LoVo (cell line): ENCODE measurements around the gene PKP4.
"Not testable (repeated sequence)": the region's sequence is repeated elsewhere in the genome, so short reads cannot be mapped to it uniquely, and the experiment has no call there.

ENCODE experiments used
- DNase-seq: peaks from one replicate; pipeline ENCODE4 v3.0.0-alpha.2; 2016; ENCODE audit warnings: low spot score

PKP4 gene

DNA sequence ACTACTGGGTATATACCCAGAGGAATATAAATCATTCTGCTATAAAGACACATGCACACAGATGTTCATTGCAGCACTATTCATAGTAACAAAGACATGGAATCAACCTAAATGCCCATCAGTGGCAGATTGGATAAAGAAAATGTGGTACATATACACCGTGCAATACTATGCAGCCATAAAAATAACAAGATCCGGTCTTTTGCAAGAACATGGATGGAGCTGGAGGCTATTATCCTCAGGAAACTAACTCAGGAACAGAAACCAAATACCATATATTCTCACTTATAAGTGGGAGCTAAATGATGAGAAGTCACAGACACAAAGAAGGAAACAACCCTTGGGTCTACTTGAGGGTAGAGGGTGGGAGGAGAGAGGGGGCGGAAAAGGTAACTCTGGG, 16.5 kb downstream of the PKP4 start:
- DNase-seq, result not testable (repeated sequence)

DNA sequence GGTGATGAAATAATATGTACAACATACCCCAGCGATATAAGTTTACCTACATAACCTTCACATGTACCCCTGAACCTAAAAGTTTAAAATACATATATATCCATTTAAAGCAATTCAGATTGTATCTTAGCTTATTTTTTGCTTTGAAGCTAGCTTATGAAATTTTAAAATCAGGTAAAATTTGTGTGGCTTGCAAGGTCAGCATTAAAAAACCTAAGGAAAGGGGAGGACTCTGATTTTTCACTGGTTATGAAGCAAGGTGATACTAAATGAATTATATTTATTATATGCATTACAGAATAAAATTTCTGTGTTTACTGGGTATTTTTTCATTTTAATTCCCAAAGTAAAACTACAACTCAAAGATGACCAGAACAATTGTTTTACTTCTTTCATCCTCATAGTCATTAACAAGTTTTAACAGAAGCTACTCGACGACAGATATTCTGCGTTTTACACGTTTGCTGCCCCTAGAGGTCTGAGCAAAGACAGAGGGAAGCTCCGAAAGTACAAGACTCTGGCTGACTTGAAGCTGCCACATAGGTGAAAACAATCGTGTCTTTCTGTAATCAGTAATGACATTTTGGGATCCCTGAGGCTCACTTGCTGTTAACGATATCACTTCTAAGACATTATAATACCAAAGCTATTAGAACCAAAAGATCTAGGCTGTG, 17.1 kb downstream of the PKP4 start:
- no peak for DNase-seq

DNA sequence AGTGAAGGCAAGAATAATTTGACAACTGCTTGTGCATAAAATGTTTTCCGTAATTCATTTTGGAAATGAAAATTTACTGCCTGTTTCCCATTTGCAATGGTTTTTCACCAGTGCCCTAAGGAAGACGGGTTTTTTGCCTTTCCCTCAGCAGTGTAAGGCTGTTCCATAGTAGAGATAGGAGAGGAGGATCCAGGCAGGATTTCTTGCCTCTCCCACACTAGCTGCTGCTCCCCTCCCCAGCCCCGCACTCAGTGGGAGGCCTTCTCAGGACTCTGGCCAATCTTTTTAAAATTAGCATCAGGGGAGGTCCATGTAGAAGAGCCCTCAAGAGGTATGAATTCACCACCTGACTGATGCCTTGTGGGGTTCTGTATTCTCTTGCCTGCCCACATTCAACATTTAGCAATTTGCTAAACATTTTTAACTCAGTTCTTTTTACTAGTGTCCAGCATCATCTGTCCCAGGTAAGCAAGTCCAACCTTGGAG, 17.8 kb downstream of the PKP4 start:
- DNase-seq, result not testable (repeated sequence)

DNA sequence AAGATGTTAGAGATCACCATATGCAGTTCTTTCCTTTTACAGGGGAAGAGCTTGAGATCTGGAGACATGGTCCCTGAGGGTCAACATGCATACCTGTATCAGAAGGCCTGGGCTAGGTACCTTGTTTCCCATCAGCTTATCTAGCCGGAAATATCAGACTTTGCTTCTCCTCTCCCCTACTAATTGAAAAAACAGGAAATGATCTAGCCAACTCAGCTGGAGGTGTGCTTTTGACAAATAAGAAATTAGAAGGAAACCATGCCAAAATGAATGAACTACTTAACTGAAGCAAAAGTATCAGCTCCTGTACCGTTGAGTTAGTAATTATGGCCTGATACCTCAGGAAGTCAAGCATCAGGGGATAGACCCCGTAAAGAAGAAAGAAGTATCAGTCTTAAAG, 20.4 kb downstream of the PKP4 start:
- DNase-seq, result no peak

DNA sequence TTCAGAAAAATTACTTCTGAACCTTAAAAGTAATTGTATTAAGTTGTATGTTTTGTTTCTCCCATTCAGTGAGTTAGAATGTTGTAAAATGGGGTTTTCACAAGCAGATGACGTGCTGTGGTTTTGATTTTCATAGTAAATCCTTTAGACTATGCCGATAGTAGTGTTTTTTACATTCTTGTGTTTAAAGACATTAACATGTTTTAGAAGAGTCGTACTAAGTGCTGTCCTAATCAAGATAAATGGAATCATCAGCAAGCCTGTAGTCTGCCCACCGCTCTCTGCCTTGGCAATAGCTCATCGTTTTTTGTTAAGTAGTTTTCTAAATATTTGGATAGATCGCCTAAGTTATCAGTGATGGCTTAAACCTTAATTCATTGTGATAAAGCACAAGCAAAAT, 21.5 kb downstream of the PKP4 start:
- DNase-seq, result no peak

DNA sequence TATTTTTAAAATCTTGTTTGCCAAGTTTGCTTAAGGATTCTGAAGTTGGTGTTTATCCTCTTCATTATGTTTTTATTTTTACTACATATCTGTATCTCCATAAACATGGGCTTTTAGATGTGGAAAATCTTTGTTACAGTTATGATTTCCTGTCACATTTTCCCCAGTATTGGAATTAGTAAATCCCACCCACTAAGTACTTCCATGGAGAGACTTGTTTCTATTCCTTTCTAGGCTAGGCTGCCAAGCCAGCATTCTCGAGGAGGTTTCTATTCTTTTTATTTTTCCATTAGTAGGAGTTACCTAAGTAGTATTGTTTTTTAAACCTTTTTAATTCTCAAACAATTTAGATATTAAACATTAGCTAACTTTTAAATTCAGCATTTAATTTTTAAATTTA, 22.1 kb downstream of the PKP4 start:
- DNase-seq, result no peak

DNA sequence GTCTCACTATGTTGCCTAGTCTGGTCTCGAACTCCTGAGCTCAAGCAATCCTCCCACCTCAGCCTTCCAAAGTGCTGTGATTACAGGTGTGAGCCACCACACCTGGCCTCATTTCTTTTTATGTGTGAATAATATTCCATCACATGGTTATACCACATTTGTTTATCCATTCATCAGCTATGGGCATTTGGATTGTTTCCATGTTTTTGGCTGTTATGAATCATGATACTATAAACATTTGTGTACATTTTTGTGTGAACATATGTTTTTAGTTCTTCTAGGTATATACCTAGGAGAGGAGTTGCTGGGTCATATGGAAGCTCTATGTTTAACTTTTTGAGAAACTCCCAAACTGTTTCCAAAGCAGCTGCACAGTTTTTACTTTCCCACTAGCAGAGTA, 24.4 kb downstream of the PKP4 start:
- DNase-seq, result no peak

DNA sequence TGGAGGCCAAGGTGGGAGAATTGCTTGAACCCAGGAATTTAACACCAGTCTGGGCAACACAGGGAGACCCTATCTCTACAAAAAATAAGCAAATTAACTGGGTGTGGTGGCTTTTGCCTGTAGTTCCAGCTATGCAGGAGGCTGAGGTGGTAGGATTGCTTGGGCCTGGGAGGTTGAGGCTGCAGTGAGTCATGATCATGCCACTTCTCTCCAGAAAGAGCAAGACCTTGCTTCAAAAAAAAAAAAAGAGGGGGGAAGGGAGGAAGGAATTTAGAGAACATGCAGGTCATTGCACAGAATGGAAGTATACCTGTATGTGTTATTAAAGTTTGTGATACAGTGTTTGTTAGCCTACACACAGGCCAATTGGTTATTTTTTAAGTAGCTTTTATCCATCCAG, 25.8 kb downstream of the PKP4 start:
- DNase-seq, result no peak

DNA sequence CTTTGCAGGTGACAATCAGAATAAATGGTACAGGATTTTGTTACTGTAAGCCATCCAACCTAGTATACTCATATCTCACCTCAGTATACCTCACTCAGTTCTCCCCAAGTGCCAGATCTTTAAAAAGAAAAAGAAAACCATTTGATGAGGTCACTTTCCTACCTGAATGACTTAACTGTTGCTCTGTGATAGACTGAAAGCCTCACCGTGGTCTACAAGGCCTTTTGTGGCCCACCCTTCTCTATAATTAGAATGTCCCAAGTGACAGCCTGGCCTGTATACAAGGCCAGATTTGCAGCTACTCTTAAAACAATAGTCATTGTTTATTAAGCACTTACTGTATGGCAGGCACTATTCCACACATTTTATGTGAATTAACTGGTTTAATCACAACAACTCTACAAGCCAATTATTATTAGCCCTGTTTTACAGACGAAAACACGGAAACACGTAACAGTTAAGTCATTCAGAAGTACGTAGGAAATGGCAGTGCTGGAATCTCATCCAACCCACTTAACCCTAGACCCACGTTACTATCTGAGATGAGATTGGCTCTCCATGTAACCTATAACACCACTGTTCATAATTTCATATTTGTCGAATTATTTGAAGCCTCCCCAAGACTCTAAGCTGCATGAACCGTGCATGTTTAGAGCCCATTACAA, 28.3 kb downstream of the PKP4 start:
- DNase-seq, result no peak

DNA sequence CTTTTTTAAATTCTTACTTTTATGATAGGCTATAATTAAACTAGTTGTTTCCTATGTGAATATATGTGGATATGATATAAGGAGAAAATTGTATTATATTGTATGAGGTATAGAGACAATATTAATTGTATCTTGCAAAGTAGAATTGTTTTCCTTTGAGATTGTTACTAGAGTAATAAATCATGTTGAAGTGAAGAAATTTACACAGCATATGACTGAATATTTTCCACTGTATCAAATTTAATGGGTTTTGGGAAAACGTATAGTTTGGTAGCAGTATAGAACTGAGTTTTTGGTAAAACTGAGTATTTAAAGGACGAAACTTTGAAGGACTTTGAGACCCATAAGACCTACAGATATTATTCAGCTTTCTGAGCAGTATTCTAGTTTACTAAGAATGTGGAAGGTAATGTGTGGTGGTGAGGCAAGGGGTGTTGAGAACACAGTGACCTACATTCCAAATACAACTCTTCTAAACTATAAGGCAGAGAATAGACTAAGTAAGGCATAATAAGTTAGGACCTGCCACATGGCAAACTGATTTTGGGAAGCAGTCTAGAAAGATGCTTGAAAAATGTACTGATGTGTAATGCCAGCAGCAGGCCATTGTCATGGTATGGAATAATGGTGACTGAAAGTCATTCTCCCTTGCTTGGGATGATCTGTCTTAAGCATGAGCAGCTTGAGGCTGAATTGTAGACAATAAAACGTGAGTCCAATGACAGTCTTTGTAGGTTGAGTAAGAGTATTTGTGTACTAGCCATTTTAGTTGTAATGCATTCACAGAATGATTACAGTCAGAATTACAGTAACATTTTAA, 29.6 kb downstream of the PKP4 start:
- DNase-seq, result no peak

DNA sequence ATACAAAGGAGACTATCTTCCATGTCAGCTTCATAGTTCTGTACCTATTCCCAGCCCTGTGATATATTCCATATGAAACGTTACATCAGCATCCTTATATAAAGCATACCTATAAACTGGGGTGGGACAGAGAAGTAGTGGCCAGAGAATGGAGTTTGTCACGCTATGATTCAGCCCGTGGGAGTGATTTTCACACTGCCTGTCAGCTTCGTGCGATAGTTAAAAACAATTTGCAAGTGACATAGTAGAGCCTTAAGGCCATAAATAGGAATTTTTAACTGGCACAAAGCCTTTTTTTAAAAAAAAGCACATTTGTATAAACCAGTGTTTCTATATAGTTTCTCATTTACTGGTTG, 30.2 kb downstream of the PKP4 start:
- no peak for DNase-seq

DNA sequence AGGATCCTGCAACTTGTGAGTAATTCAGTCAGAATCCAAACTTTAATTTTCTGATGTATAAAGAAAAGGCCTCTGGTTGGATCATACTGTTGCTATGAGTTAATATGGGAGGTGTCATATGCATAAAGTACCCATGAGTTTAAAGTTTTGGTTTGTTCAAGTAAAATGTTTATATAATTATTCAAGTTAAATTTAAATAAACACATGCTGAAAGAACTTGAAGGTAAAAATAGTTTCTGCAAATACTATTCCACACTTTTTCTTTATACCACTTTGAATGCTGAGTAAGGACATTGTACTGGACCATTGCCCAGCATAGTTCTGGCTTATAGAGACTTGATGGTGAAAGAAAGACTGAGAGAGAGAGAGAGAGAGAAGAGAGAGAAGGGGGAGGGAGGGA, 30.7 kb downstream of the PKP4 start:
- DNase-seq, result no peak

DNA sequence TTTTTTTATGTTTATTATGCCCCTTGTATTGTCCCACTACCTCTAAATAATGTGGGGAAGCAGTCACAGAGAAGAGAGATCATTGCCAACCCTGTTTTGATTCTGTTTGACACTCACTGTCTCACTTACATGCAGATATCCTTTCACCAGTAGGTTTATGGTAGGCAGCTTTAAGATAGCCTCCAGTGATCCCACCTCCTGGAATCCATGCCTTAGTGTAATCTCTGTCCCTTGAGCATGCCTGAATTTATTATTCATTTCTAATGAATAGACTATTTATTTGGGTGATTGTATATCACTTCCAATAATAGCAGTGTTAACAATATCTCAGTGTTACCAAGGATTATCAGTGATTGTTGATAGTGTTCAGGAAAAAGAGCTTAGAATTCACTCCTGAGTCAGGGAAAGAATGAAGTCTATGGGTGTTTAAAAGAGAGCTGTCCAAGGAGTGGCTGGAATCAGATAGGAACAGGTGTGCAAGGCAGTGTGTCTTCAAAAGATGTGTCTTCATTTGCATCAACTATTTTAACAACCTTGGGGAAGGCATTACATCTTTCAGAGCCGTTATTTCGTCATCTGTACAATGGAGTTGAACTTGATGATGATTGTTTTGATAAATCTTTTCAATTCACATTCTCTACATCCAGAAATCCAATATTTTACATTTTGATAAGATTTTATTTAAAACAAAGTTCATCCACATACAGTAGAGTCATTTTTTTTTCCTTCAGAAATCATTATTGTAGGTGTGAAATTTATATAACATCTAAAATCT, 31.9 kb downstream of the PKP4 start:
- DNase-seq, result no peak

DNA sequence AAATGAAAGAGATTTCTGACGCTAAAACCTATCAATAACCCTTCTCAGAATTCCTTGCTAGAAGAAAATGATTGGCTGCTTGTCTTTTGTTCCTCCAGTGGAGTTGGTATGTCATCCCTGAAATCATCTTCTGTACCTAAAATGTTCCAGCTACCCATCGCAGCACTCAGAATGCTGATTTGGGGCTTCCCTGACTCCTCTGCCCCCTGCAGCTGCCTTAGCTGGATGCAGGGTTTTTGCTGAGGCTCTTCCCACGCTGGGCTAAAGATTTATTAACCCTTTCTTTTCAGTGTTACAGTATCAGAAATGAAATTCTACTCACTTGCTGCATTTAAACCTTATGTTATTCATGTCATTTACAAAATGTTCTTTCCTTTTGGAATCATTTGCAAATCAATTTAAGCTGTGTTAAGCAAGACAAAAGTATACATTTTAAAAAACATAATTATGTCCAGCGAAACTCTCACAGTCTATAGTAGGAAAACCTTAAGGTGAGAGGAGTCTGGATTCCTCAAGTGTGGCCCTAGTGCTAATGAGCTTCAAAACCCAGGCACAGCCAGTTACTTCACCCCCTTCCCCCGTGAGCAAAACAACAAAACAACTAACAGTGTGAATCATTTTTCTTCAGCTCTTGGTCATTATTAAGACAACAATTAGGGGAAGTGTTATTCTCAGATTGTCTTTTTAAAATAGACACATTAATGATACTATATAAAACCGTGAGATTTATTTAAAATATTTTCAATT, 32.8 kb downstream of the PKP4 start:
- no peak for DNase-seq

DNA sequence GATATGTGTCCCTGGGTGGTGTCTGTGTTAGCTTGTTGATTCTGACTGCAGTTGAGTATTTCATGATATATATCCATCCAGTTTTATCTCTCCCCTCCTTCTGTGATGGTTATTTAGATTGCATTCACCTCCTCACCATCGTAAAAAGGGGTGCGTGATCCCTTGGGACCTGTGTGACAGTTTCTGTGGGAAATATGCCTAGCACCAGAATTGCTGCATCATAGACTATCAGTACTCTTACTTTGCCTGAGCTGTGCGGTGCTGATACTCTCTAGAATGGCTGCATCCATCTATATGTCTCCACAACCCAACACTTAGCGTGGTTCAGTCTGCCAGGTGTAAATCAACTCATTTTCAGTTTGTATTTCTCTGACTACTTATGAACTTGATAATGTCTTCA, 34.3 kb downstream of the PKP4 start:
- no peak for DNase-seq

DNA sequence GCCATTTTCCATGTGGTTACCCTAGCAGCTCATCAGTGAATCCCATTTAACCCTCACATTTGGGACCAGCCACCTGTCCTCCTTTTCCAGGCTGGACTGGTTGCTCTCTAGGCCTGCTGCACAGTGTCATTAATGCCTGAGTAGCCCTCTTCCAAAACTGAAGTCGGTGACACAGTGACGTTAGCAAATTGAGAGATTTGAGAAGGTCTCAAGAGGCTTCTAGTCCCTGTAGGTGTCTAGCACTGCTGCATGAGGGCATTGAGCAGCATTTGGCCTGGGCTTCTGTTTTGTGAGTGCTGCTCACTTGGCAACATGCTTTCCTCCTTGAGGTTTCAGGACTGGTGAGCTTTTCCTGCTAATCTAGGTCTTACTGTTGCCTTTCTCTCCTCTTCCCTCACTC, 36.7 kb downstream of the PKP4 start:
- no peak for DNase-seq

DNA sequence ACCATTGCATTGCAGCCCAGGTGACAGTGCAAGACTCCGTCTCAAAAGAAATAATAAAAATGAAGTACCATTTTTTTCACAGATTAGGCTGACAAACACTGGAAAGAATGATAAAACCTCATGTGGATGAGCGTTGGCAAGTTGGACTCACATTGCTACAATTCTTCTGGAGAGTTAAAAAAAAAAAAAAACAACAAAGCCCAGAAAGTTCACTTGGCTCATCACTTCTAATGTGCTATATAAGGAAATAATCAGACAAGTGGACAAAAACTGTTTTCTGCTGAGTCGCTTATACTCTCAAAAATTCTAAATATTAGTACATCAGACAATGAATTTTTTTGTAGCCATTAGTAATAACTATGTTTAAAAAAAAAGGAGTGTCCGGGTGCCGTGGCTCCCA, 38.4 kb downstream of the PKP4 start:
- no peak for DNase-seq

DNA sequence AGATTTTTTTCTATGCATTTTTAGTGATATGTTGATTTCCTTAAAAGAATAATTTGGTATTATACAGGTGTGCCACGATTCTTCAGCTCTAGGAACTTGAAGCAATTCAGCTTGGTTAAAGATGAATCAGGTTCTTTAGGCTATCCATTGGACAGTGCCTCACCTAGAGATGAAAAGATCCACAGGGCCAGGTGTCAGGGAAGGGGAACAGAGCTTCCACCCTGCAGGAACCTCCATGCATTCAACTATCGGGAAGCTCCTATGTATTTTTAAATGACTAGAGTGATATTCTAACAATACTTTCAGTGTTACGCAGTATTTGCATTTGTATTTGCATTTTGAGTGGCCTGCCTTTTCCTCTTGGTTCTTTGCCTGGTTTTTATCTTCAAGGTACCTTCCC, 40.2 kb downstream of the PKP4 start:
- DNase-seq, result no peak

DNA sequence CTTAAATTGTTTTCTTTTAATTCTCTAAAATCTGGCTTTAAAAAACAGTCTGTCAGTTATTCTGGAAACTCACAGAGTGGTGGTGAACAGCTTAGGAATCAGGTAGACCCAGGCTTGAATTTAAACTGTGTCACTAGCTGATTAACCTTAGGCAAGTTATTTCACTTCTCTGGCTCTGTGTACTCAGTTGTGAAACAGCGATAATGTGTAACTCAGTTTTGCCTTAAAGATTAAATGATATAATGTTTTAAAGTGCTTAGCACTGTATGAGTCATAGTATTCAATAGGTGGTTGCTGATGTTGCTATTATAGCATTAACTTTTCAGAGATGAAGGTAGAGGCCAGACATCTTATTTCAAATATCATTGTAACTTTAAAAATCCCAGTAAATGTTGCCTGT, 40.7 kb downstream of the PKP4 start:
- DNase-seq, result no peak

DNA sequence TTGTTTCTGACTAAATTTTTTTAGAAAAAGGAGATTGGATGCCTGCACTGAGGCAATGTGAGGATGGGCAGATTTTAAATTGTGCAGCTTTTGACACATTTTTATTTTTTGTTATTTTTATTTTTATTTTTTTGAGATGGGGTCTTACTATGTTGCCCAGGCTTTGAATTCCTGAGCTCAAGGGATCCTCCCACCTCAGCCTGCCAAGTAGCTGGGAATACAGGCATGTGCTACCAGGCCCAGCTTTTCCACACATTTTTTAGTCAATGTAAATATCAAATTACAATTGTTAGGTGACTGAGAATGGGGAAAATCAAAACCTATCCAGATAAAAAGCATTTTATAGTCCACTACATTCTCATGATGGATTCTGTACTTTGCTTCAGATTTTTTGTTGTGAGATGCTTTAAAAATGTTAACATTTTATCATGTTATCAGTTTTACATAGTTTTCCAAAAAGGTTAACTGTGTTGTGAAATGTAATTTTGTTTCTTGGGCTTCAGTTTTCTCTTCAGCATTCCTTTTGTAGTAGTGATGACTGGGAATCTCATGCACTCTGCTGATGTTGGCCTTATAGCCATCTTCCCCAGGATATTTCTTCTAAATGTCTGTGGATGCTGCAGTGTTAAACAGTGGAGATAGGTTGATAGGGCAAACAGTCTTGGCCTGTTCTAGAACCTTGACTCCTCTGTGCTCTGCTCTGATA, 41.4 kb downstream of the PKP4 start:
- no peak for DNase-seq

DNA sequence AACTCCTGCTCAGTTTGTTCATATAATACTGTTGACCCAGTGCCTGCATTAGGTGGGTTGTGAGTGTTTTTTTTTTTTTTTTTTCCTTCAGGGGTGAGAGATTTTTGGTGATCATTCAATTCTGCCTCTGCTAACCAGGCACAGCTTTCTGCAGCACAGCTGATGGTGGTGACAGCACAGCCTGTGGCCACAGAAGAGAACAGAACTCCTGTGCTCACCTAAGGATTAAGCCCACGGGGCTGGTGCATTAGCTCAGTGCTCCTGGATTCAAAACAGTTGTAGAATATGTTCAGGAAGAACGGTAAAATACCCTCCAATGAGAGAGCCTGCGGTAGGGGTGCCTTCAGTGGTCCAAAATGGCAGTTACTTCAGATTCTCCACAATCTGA, 42.0 kb downstream of the PKP4 start:
- DNase-seq, result no peak
